ENCODE results near the gene AOC2. TPM values are rescaled to one million over a fixed set of nuclear protein-coding genes. Genes with fewer than 3 reads are reported as not detected.

AOC2 gene
- total and polyA plus RNA-seq, 2 of the 13 experiments (the other 11 are each of a cell fraction or from before 2014, with no cell fraction given) = 1.2 to 3.3 TPM

- TF ChIP-seq ZNF318 (CRISPR knock-in tag; IDR thresholded peaks at IDR 0.05) (no peak; the same call in 1 of the 2 replicates), YY1 (IDR thresholded peaks at IDR 0.05; ENCODE audit: insufficient read depth, insufficient replicate concordance, low read depth, low read length) (peak; percentile 58), MIXL1 (CRISPR knock-in tag; IDR thresholded peaks at IDR 0.05) (peak; percentile 88; the same call in 1 of the 2 replicates), MEIS1 (CRISPR knock-in tag; IDR thresholded peaks at IDR 0.05; ENCODE audit: borderline replicate concordance) (peak; percentile 71; the same call in 1 of the 2 replicates), GTF2F1 (IDR thresholded peaks at IDR 0.05; ENCODE audit: low read length) (no peak), ZNF652 (CRISPR knock-in tag; IDR thresholded peaks at IDR 0.05; ENCODE audit: borderline replicate concordance, low read depth) (peak; percentile 70; the same call in 1 of the 2 replicates), ZBTB2 (CRISPR knock-in tag; IDR thresholded peaks at IDR 0.05; ENCODE audit: low read depth) (no peak), NCOA2 (CRISPR knock-in tag; IDR thresholded peaks at IDR 0.05) (peak; percentile 93), ZNF362 (CRISPR knock-in tag; IDR thresholded peaks at IDR 0.05; ENCODE audit: borderline replicate concordance) (peak; percentile 95), THAP11 (CRISPR knock-in tag; IDR thresholded peaks at IDR 0.05) (peak; percentile 67), TFDP2 (CRISPR knock-in tag; IDR thresholded peaks at IDR 0.05) (peak; percentile 70; the same call in 1 of the 2 replicates), MXI1 (IDR thresholded peaks at IDR 0.05; ENCODE audit: borderline replicate concordance, low read depth, low read length) (peak; percentile 78; the same call in 1 of the 3 replicates), NCOA1 (CRISPR knock-in tag; IDR thresholded peaks at IDR 0.05) (0 out of 2 replicates have a peak, but pooled peaks have one; percentile 29), HDAC2 (CRISPR knock-in tag; IDR thresholded peaks at IDR 0.05) (peak; percentile 94)
Observed at GRCh38 chr17:42894283-42895184, 50.2 kb downstream of the AOC2 start (continued).

All from HepG2 (cell line).